H9 (cell line): ENCODE results near the gene SLC4A9. TPM values are rescaled to one million over a fixed set of nuclear protein-coding genes. Genes with fewer than 3 reads are reported as not detected.

ENCODE experiments used
- DNase-seq: peaks from one replicate; pipeline ENCODE4 v3.0.0-alpha.2; 2017
- H2AFZ ChIP-seq: one replicate; pipeline ENCODE4 v1.6.1; 2013; ENCODE audit warnings: mild to moderate bottlenecking, low read length, control low read depth, moderate library complexity
- H2AK5ac ChIP-seq: 2 replicates; pipeline ENCODE4 v1.6.1; 2013; ENCODE audit warnings: low read length, control low read depth, mixed read lengths; ENCODE audit not compliant: insufficient read length
- H2BK120ac ChIP-seq: one replicate; pipeline ENCODE4 v1.6.1; 2013; ENCODE audit warnings: low read depth, mild to moderate bottlenecking, low read length, control low read depth, inconsistent platforms; ENCODE audit not compliant: poor library complexity, severe bottlenecking
- H2BK12ac ChIP-seq: 2 replicates; pipeline ENCODE4 v1.6.1; 2013; ENCODE audit warnings: low read length, control low read depth, mixed read lengths, low read depth; ENCODE audit not compliant: insufficient read length
- H2BK15ac ChIP-seq: 2 replicates; pipeline ENCODE4 v1.6.1; 2013; ENCODE audit warnings: low read depth, low read length, control low read depth
- H2BK20ac ChIP-seq: one replicate; pipeline ENCODE4 v1.6.1; 2013; ENCODE audit warnings: low read depth, mild to moderate bottlenecking, low read length, control low read depth, inconsistent platforms; ENCODE audit not compliant: poor library complexity, severe bottlenecking
- H2BK5ac ChIP-seq: 2 replicates; pipeline ENCODE4 v1.6.1; 2013; ENCODE audit warnings: low read length, control low read depth, mixed read lengths; ENCODE audit not compliant: insufficient read length
- H3K14ac ChIP-seq: 2 replicates; pipeline ENCODE4 v1.6.1; 2013; ENCODE audit warnings: low read length, control low read depth; ENCODE audit not compliant: insufficient read depth
- H3K18ac ChIP-seq: 2 replicates; pipeline ENCODE4 v1.6.1; 2013; ENCODE audit warnings: low read depth, mild to moderate bottlenecking, mixed read lengths, low read length, control low read depth; ENCODE audit not compliant: insufficient read length
- H3K23ac ChIP-seq: 2 replicates; pipeline ENCODE4 v1.6.1; 2013; ENCODE audit warnings: low read length, control low read depth, mixed read lengths, low read depth; ENCODE audit not compliant: insufficient read length
- H3K23me2 ChIP-seq: 2 replicates; pipeline ENCODE4 v1.6.1; 2013; ENCODE audit warnings: low read depth, mild to moderate bottlenecking, mixed read lengths, low read length, control low read depth; ENCODE audit not compliant: insufficient read length, poor library complexity, severe bottlenecking
- H3K27ac ChIP-seq: 2 replicates; pipeline ENCODE4 v1.5.1; 2013; ENCODE audit warnings: low read length, control low read depth, mixed read lengths, low read depth; ENCODE audit not compliant: insufficient read length
- H3K27me3 ChIP-seq: 2 replicates; pipeline ENCODE4 v1.6.1; 2013; ENCODE audit warnings: low read length, control low read depth, inconsistent platforms; ENCODE audit not compliant: insufficient read depth
- H3K4ac ChIP-seq: 2 replicates; pipeline ENCODE4 v1.6.1; 2013; ENCODE audit warnings: low read depth, mild to moderate bottlenecking, control low read depth, inconsistent platforms, low read length, moderate library complexity
- H3K4me1 ChIP-seq: 2 replicates; pipeline ENCODE4 v1.6.1; 2013; ENCODE audit warnings: low read length, control low read depth, inconsistent platforms; ENCODE audit not compliant: insufficient read depth
- H3K4me2 ChIP-seq: 2 replicates; pipeline ENCODE4 v1.6.1; 2013; ENCODE audit warnings: low read length, control low read depth, mixed read lengths; ENCODE audit not compliant: insufficient read length, insufficient read depth
- H3K56ac ChIP-seq: 2 replicates; pipeline ENCODE4 v1.6.1; 2013; ENCODE audit warnings: low read depth, mild to moderate bottlenecking, mixed read lengths, low read length, control low read depth; ENCODE audit not compliant: insufficient read length
- H3K79me1 ChIP-seq: 2 replicates; pipeline ENCODE4 v1.6.1; 2013; ENCODE audit warnings: low read depth, mild to moderate bottlenecking, moderate library complexity, low read length, control low read depth, inconsistent platforms; ENCODE audit not compliant: insufficient read depth, poor library complexity, severe bottlenecking
- H3K79me2 ChIP-seq: 2 replicates; pipeline ENCODE4 v1.6.1; 2013; ENCODE audit warnings: low read length, control low read depth, inconsistent platforms; ENCODE audit not compliant: insufficient read depth
- H3K9ac ChIP-seq: 2 replicates; pipeline ENCODE4 v1.6.1; 2013; ENCODE audit warnings: low read length, control low read depth, mixed read lengths; ENCODE audit not compliant: insufficient read length; ENCODE audit errors: extremely low read depth
- H3K9me3 ChIP-seq: one replicate; pipeline ENCODE4 v1.6.1; 2013; ENCODE audit warnings: low read depth, low read length, inconsistent platforms; ENCODE audit not compliant: control insufficient read depth
- H3T11ph ChIP-seq: one replicate; pipeline ENCODE4 v1.6.1; 2013; ENCODE audit warnings: mild to moderate bottlenecking, low read length, control low read depth, inconsistent platforms
- H4K20me1 ChIP-seq: one replicate; pipeline ENCODE4 v1.6.1; 2013; ENCODE audit not compliant: control insufficient read depth, insufficient read length, insufficient read depth
- H4K5ac ChIP-seq: 2 replicates; pipeline ENCODE4 v1.6.1; 2013; ENCODE audit warnings: low read depth, mild to moderate bottlenecking, mixed read lengths, low read length, control low read depth; ENCODE audit not compliant: insufficient read length
- H4K8ac ChIP-seq: replicated peaks from 2 replicates; pipeline ENCODE4 v1.6.1; 2013; ENCODE audit warnings: low read length, control low read depth, mixed read lengths, low read depth; ENCODE audit not compliant: insufficient read length
- H4K91ac ChIP-seq: 2 replicates; pipeline ENCODE4 v1.6.1; 2013; ENCODE audit warnings: low read depth, mild to moderate bottlenecking, moderate library complexity, mixed read lengths, low read length, control low read depth; ENCODE audit not compliant: insufficient read length
- H3K27ac Mint-ChIP-seq, 3 experiments: 2 replicates in 2 of 3; 3 replicates in 1 of 3; pipeline ENCODE4 v1.8.0; 2020 to 2021; ENCODE audit warnings: mixed read lengths in 3 of 3, mild to moderate bottlenecking in 1 of 3, moderate library complexity in 1 of 3
- H3K27me3 Mint-ChIP-seq: 2 replicates; pipeline ENCODE4 v1.8.0; 2021; ENCODE audit warnings: low read depth, mild to moderate bottlenecking, moderate library complexity, mixed read lengths
- H3K36me3 Mint-ChIP-seq, 3 experiments: 2 replicates in 2 of 3; 3 replicates in 1 of 3; pipeline ENCODE4 v1.8.0; 2020 to 2021; ENCODE audit warnings: low read depth in 3 of 3, mixed read lengths in 3 of 3; ENCODE audit not compliant: insufficient read depth in 1 of 3
- H3K4me1 Mint-ChIP-seq, 2 experiments: 2 replicates each; pipeline ENCODE4 v1.8.0; 2020; ENCODE audit warnings: mixed read lengths in 2 of 2
- H3K4me3 Mint-ChIP-seq, 2 experiments: 2 replicates in 1 of 2; 3 replicates in 1 of 2; pipeline ENCODE4 v1.8.0; 2020 to 2021; ENCODE audit warnings: mild to moderate bottlenecking in 2 of 2, mixed read lengths in 2 of 2, moderate library complexity in 1 of 2
- H3K9me3 Mint-ChIP-seq, 2 experiments: 2 replicates in 1 of 2; 3 replicates in 1 of 2; pipeline ENCODE4 v1.8.0; 2020; ENCODE audit warnings: mild to moderate bottlenecking in 2 of 2, mixed read lengths in 2 of 2, moderate library complexity in 1 of 2
- WGBS: extraction: QIAGEN DNeasy Blood & Tissue Kit; methylation state at CpG from one replicate; pipeline ENCODE4 v1.1.7; 2013; ENCODE audit warnings: missing lambda C conversion rate, low lambda C conversion rate, mixed read lengths; ENCODE audit not compliant: insufficient read length; ENCODE audit errors: extremely low coverage; 5-methylcytosine and 5-hydroxymethylcytosine counted together
- total RNA-seq: library from RNA; stranded (reverse); gene quantifications from 2 replicates; pipeline ENCODE4 v1.2.1, GENCODE V29; 2021
- TF ChIP-seq, protein P1 (sequence below): fragments of 200-600 bp; sonication (generic); conservative IDR thresholded peaks from 3 replicates; pipeline ENCODE4 v1.8.0; 2021; ENCODE audit warnings: antibody characterized with exemption, mild to moderate bottlenecking

SLC4A9 gene
- total RNA-seq, 1 experiment from 2014 or later: 0.07 TPM

- no peak overlapping the region for H3K9ac ChIP-seq
- H3K4me1 Mint-ChIP-seq: peaks cover 0 to 2% of the 10 kb centered on the region in 2 experiments; a peak in 1 of 4 replicates
- no peak overlapping the region for H2AFZ ChIP-seq
- no peaks in the 10 kb centered on the region for H3K23me2 ChIP-seq
- H2BK5ac ChIP-seq: no peak overlapping the region
- TF ChIP-seq, protein P1, sequence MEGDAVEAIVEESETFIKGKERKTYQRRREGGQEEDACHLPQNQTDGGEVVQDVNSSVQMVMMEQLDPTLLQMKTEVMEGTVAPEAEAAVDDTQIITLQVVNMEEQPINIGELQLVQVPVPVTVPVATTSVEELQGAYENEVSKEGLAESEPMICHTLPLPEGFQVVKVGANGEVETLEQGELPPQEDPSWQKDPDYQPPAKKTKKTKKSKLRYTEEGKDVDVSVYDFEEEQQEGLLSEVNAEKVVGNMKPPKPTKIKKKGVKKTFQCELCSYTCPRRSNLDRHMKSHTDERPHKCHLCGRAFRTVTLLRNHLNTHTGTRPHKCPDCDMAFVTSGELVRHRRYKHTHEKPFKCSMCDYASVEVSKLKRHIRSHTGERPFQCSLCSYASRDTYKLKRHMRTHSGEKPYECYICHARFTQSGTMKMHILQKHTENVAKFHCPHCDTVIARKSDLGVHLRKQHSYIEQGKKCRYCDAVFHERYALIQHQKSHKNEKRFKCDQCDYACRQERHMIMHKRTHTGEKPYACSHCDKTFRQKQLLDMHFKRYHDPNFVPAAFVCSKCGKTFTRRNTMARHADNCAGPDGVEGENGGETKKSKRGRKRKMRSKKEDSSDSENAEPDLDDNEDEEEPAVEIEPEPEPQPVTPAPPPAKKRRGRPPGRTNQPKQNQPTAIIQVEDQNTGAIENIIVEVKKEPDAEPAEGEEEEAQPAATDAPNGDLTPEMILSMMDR: no peak
- H2AK5ac ChIP-seq: no peak overlapping the region
- H4K20me1 ChIP-seq: no peaks in the 10 kb centered on the region
- no peak overlapping the region for H3T11ph ChIP-seq
- peaks cover 0 to 12% (median 0%) of the 10 kb centered on the region in 3 experiments; a peak in 4 of 7 replicates for H3K36me3 Mint-ChIP-seq
- no peak overlapping the region for H4K8ac ChIP-seq
- H3K4me3 Mint-ChIP-seq: no peak overlapping the region
- no peak overlapping the region for H2BK120ac ChIP-seq
- no peak overlapping the region for H3K27ac ChIP-seq
- no peaks in the 10 kb centered on the region for H3K4me1 ChIP-seq
- H4K5ac ChIP-seq: no peak overlapping the region
- no peak overlapping the region for H3K4ac ChIP-seq
- no peak overlapping the region for H3K18ac ChIP-seq
- H2BK12ac ChIP-seq: no peak overlapping the region
- no peaks in the 10 kb centered on the region; the same call in 1 of the 2 replicates for H3K27me3 ChIP-seq
- H3K79me2 ChIP-seq: no peaks in the 10 kb centered on the region
- H3K27ac Mint-ChIP-seq: peak overlapping the region in 1 of 3 experiments; percentile 28; a peak in 1 of 7 replicates
- no peak overlapping the region for H3K56ac ChIP-seq
- DNase-seq: no peak
- no peaks in the 10 kb centered on the region for H3K9me3 Mint-ChIP-seq
- no peaks in the 10 kb centered on the region for H3K27me3 Mint-ChIP-seq
- whole genome bisulfite sequencing: no CpG with 5 or more reads among the region's 5 CpGs
- H3K9me3 ChIP-seq: no peaks in the 10 kb centered on the region
- H3K14ac ChIP-seq: no peak overlapping the region
- no peak overlapping the region for H3K23ac ChIP-seq
- no peaks in the 10 kb centered on the region for H3K79me1 ChIP-seq
- no peak overlapping the region for H3K4me2 ChIP-seq
- no peak overlapping the region for H4K91ac ChIP-seq
- H2BK15ac ChIP-seq: no peak overlapping the region
- H2BK20ac ChIP-seq: no peak overlapping the region
Measured at GRCh38 chr5:140336388-140336787, 23.6 kb upstream of the SLC4A9 start.
